Memory B cell (primary cell): Measurements from ENCODE around the gene RPP38.

Experiments used
- ATAC-seq: fragments of 150-1000 bp; cut with Tn5 transposase; 2 replicates; pipeline ENCODE4 v1.10.0; 2021; ENCODE audit warnings: low read depth, mild to moderate bottlenecking, moderate library complexity
- DNase-seq, 2 donors: peaks; one replicate each; pipeline ENCODE4 v3.0.0; 2022; ENCODE audit warnings: low spot score in 2 of 2
- H3K27ac Mint-ChIP-seq: one replicate; pipeline ENCODE4 v1.8.0; 2022; ENCODE audit warnings: mild to moderate bottlenecking, moderate library complexity, mixed read lengths
- H3K27me3 Mint-ChIP-seq: one replicate; pipeline ENCODE4 v1.8.0; 2022; ENCODE audit warnings: mixed read lengths
- H3K36me3 Mint-ChIP-seq: one replicate; pipeline ENCODE4 v1.8.0; 2022; ENCODE audit warnings: mild to moderate bottlenecking, mixed read lengths
- H3K4me1 Mint-ChIP-seq: one replicate; pipeline ENCODE4 v1.8.0; 2022; ENCODE audit warnings: mixed read lengths
- H3K4me3 Mint-ChIP-seq: one replicate; pipeline ENCODE4 v1.8.0; 2022; ENCODE audit warnings: mild to moderate bottlenecking, moderate library complexity, mixed read lengths
- H3K9me3 Mint-ChIP-seq: one replicate; pipeline ENCODE4 v1.8.0; 2022; ENCODE audit warnings: mixed read lengths

RPP38 gene

DNA sequence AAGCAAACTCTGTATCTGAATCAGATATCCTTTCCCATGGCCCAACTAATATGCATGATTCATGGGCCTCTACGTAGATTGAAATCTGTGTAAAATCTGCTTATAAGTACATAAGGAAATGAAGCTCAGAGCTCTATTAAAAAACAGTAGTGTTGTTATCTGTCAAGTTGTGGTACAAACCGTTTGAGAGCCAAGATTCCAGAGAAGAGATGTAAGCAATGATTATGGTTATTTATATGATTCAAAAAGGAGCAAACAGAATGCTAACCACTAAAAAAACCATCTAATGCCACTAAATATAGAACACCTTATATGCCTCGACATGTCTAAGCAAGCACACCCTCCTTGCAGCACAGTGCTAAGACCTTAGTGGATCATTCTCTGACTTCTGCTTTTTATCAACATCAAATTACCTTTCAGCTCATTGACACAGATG, 26.6 kb downstream of the RPP38 start:
- Mint-ChIP-seq H3K4me3 (no peak overlapping the region), H3K27ac (no peak overlapping the region), H3K9me3 (no peaks in the 10 kb centered on the region), H3K27me3 (no peaks in the 10 kb centered on the region), H3K4me1 (no peaks in the 10 kb centered on the region), H3K36me3 (peaks cover 18% of the 10 kb centered on the region)
- DNase-seq (no peak), ATAC-seq (no peak)

DNA sequence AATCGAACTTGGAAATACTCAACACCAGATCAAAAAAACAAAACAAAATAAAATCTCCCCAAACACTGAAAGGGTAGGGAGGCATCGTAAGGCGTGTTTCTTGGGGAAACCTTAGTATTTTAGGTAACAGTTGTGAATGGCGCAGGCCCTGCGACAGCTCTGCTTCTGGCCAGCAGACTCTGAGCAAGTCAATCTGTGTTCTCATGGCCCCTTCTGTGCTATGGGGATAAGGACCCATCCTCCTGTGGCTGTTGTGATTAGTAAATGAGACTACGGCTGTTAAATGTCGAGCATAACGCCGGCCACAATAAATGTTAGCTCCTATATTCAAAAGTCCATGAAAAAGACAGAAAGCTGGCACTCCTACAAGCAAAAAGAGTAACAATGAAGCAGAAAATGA, 27.0 kb downstream of the RPP38 start:
- no peak overlapping the region for H3K27ac Mint-ChIP-seq
- no peaks in the 10 kb centered on the region for H3K4me1 Mint-ChIP-seq
- H3K9me3 Mint-ChIP-seq: no peaks in the 10 kb centered on the region
- no peak for DNase-seq
- ATAC-seq: no peak
- H3K4me3 Mint-ChIP-seq: no peak overlapping the region
- H3K36me3 Mint-ChIP-seq: peaks cover 16% of the 10 kb centered on the region
- H3K27me3 Mint-ChIP-seq: no peaks in the 10 kb centered on the region

GRCh38 chr10:15124908-15125307, 27.8 kb downstream of the RPP38 start:
- H3K9me3 Mint-ChIP-seq: no peaks in the 10 kb centered on the region
- DNase-seq (no peak), ATAC-seq (no peak)
- H3K4me1 Mint-ChIP-seq: no peaks in the 10 kb centered on the region
- H3K4me3 Mint-ChIP-seq: no peak overlapping the region
- H3K27ac Mint-ChIP-seq: no peak overlapping the region
- no peaks in the 10 kb centered on the region for H3K27me3 Mint-ChIP-seq
- H3K36me3 Mint-ChIP-seq: peaks cover 15% of the 10 kb centered on the region

- peaks cover 2% of the 10 kb centered on the region for H3K4me1 Mint-ChIP-seq
- H3K4me3 Mint-ChIP-seq: no peak overlapping the region
- no peaks in the 10 kb centered on the region for H3K27me3 Mint-ChIP-seq
Measured at GRCh38 chr10:15131330-15131729, 34.2 kb downstream of the RPP38 start.

GRCh38 chr10:15136129-15137035, 39.2 kb downstream of the RPP38 start:
- Mint-ChIP-seq H3K4me1 (peaks cover 10% of the 10 kb centered on the region), H3K36me3 (peaks cover 35% of the 10 kb centered on the region), H3K4me3 (no peak overlapping the region), H3K9me3 (no peaks in the 10 kb centered on the region), H3K27me3 (peaks cover 2% of the 10 kb centered on the region), H3K27ac (peak overlapping the region; percentile 28)
- no peak for DNase-seq
- no peak for ATAC-seq

More at GRCh38 chr10:15131330-15131729, 34.2 kb downstream of the RPP38 start:
- no peak for DNase-seq
- H3K27ac Mint-ChIP-seq: no peak overlapping the region
- H3K36me3 Mint-ChIP-seq: peaks cover 38% of the 10 kb centered on the region
- no peak for ATAC-seq
- H3K9me3 Mint-ChIP-seq: no peaks in the 10 kb centered on the region

- Mint-ChIP-seq H3K27me3 (peaks cover 2% of the 10 kb centered on the region), H3K4me3 (no peak overlapping the region), H3K27ac (no peak overlapping the region), H3K36me3 (peaks cover 33% of the 10 kb centered on the region), H3K4me1 (peaks cover 15% of the 10 kb centered on the region), H3K9me3 (no peaks in the 10 kb centered on the region)
- ATAC-seq: no peak
- DNase-seq: no peak
Measured at GRCh38 chr10:15137036-15137359, 39.8 kb downstream of the RPP38 start.

DNA sequence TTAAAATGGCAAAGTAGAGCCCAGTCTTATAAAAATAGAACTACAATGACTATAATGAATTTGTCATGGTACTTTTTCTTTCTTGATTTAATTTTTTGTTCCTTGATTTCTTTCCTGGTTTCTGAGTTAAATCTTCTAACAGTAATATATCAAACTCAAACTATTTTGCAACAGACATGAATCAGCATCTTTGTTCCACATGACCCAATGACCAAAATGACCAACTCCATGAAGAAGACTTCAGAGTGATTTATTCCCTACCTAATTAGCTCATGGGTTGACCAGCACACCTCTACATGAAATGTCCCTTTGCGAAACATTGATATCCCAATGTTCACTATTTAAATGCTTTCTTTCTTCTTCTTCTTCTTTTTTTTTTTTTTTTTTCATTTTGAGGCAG, 40.5 kb downstream of the RPP38 start:
- DNase-seq: no peak
- H3K4me1 Mint-ChIP-seq: peaks cover 18% of the 10 kb centered on the region
- H3K36me3 Mint-ChIP-seq: peaks cover 33% of the 10 kb centered on the region
- no peak for ATAC-seq
- H3K4me3 Mint-ChIP-seq: no peak overlapping the region
- H3K9me3 Mint-ChIP-seq: no peaks in the 10 kb centered on the region
- peaks cover 2% of the 10 kb centered on the region for H3K27me3 Mint-ChIP-seq
- peak overlapping the region; percentile 13 for H3K27ac Mint-ChIP-seq

DNA sequence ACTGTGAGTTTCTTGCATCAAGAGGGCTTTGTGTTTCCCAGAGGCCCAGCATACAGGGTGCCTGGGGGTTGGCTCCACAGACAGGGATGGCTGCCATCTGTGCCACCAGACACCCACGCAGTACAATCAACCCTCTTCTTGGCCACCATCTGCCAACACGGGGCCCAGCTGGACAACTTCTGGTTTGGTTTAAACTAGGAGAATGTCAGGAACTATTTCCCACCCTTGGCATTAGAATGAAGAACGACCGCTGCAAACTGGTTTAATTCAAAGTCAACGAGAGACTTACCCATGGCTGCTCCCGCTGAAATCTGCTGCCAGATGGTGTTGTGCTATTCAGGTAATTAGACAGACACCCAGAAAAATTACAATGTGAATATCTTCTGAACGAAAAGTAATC, 43.5 kb downstream of the RPP38 start:
- Mint-ChIP-seq H3K27me3 (peaks cover 2% of the 10 kb centered on the region), H3K36me3 (peaks cover 17% of the 10 kb centered on the region), H3K4me3 (peak overlapping the region; percentile 66), H3K4me1 (peaks cover 18% of the 10 kb centered on the region), H3K9me3 (no peaks in the 10 kb centered on the region), H3K27ac (peak overlapping the region; percentile 95)
- peak in 1 of 2 donors; percentile 30 for DNase-seq
- no peak for ATAC-seq

GRCh38 chr10:15141136-15142054, 44.2 kb downstream of the RPP38 start:
- H3K36me3 Mint-ChIP-seq: peaks cover 10% of the 10 kb centered on the region
- H3K27ac Mint-ChIP-seq: peak overlapping the region; percentile 95
- H3K9me3 Mint-ChIP-seq: no peaks in the 10 kb centered on the region
- peaks cover 2% of the 10 kb centered on the region for H3K27me3 Mint-ChIP-seq
- ATAC-seq (peak; percentile 98), DNase-seq (peak; percentile 41 to 72)
- peaks cover 16% of the 10 kb centered on the region for H3K4me1 Mint-ChIP-seq
- H3K4me3 Mint-ChIP-seq: peak overlapping the region; percentile 66

DNA sequence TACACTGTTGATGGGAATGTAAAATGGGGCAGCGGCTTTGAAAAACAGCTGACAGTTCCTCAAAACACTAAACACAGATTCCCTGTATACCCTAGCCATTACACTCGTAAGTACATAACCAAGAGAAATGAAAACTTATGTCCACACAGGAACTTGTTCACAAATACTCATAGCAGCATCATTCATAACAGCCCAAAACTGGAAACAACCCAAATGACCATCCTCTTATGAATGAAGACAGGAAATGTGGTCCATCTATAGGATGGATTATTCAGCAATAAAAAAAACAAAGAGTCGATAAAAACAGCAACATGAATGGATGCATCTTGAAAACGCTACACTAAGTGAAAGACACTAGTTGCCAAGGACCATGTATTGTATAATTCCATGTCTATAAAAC, 47.6 kb downstream of the RPP38 start:
- DNase-seq: no peak
- peaks cover 14% of the 10 kb centered on the region for H3K4me1 Mint-ChIP-seq

GRCh38 chr10:15146366-15146765, 49.2 kb downstream of the RPP38 start:
- H3K4me3 Mint-ChIP-seq: no peak overlapping the region
- no peak for DNase-seq
- no peaks in the 10 kb centered on the region for H3K9me3 Mint-ChIP-seq
- peak overlapping the region; percentile 75 for H3K27ac Mint-ChIP-seq
- no peak for ATAC-seq
- H3K27me3 Mint-ChIP-seq: no peaks in the 10 kb centered on the region
- no peaks in the 10 kb centered on the region for H3K36me3 Mint-ChIP-seq
- H3K4me1 Mint-ChIP-seq: peaks cover 8% of the 10 kb centered on the region

More for the DNA sequence above, 47.6 kb downstream of the RPP38 start:
- peaks cover 1% of the 10 kb centered on the region for H3K36me3 Mint-ChIP-seq
- no peaks in the 10 kb centered on the region for H3K27me3 Mint-ChIP-seq
- no peaks in the 10 kb centered on the region for H3K9me3 Mint-ChIP-seq
- ATAC-seq: no peak
- no peak overlapping the region for H3K27ac Mint-ChIP-seq
- no peak overlapping the region for H3K4me3 Mint-ChIP-seq

GRCh38 chr10:15147594-15148392, 50.6 kb downstream of the RPP38 start:
- DNase-seq: no peak
- Mint-ChIP-seq H3K27me3 (no peaks in the 10 kb centered on the region), H3K36me3 (no peaks in the 10 kb centered on the region), H3K27ac (no peak overlapping the region), H3K4me3 (no peak overlapping the region), H3K9me3 (no peaks in the 10 kb centered on the region), H3K4me1 (no peaks in the 10 kb centered on the region)
- ATAC-seq: no peak

DNA sequence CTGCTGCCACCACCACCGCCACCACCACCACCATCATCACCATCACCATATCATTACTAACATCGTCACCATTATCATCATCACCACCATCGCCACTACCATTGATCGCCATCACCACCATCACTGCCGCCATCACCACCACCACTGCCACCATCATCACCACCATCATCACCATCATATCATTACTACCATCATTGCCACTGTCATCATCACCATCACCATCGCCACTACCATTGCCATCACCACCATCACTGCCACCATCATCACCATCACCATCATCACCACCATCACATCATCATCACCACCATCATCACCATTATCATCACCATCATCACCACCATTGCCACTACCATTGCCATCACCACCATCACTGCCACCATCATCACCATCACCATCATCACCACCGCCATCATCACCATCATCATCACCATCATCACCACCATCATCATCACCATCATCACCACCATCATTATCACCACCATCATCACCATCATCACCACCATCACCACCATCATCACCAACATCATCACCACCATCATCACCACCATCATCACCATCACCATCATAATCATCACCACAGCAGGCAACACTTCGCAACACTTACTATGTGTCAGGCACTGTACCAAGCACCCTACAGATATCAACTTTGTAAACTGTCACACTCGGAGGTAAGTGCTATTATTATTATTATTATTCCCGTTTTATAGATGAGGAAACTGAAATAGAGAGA, 52.1 kb downstream of the RPP38 start:
- no peaks in the 10 kb centered on the region for H3K9me3 Mint-ChIP-seq
- DNase-seq: no peak
- H3K36me3 Mint-ChIP-seq: no peaks in the 10 kb centered on the region
- no peak overlapping the region for H3K27ac Mint-ChIP-seq
- H3K27me3 Mint-ChIP-seq: no peaks in the 10 kb centered on the region
- no peaks in the 10 kb centered on the region for H3K4me1 Mint-ChIP-seq
- no peak overlapping the region for H3K4me3 Mint-ChIP-seq
- ATAC-seq: no peak
